Stimulated activated CD8-positive, alpha-beta memory T cell treated with anti-CD3 and anti-CD28 coated beads, Interleukin-4, amount 100 ng/mL, for 1 hour (primary cell): Measurements from ENCODE around the gene NBAS.

Experiments
- DNase-seq, 2 donors: peaks; one replicate each; pipeline ENCODE4 v3.0.0-alpha.2; 2020; ENCODE audit warnings: low read depth in 2 of 2, low spot score in 1 of 2

Gene NBAS

DNA sequence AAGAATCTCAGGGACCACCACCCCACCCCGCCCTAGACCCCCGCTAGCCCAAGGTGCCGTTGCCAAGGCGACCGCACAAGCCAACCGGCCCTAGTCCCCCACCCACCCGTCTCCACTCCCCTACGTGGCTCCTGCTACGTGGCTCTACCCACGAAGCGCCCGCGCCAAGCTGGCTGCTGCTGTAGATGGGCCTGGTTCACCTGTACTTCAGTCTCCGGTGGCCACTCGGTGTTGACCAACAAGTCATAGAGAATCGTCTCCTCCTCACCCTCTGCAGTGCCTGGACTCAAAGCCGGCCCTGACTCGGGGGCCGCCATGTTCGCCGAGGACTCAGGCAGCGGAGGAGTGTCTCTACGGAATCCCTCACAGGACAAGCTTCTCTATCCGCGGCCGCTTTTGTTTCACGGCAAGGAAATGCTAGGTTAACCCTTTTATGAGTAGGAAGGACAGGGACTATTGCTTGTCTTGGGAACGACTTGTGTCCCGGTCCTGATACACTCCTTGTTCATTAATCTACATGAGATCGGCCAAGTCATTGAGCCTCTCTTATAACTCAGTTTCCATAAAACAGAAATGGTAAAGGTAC lies at the start of gene NBAS:
NBAS (minus strand) TSS at position 347 of the 586 bp plus-strand sequence; CDS start at position 317, 30 bp downstream.
- DNase-seq = peak; percentile 25 to 44

DNA sequence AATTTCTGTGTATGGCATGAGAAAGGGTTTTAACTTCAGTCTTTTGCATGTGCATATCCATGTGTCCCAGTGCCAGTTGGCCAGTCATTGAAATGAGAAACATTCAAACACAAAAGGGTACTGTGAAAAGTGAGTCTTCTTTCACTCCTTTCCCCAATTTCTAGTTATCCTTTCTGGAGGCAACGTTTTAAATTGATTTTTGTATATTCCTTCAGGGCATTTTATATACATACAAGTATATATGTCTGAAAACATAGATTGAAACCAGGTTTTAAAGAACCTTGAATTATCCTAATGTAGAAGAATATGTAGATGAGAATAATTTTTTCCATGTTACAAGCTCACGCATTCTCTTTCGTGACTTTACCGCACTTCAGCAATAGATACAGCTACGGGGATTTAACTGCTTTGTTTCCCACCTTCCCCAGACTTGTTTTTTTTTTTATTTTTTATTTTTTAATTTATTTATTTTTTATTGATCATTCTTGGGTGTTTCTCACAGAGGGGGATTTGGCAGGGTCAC lies 49.4 kb upstream of the NBAS start:
- DNase-seq = no peak

GRCh38 chr2:15609341-15610042 lies 48.4 kb upstream of the NBAS start:
- DNase-seq = no peak

DNA sequence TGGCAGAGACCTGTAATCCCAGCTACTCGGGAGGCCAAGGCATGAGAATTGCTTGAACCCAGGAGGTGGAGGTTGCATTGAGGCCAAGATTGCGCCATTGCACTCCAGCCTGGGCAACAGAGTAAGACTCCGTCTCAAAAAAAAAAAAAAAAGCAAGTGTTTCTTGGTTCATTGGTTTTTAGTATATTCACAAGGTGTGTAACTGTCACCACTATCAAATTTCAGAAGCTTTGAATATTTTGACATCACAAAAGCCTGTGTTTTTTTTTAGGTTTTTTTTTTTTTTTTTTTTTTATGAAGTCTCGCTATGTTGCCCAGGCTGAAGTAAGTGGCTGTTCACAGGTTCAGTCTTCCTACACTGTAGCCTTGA lies 47.2 kb upstream of the NBAS start:
- DNase-seq = no peak

DNA sequence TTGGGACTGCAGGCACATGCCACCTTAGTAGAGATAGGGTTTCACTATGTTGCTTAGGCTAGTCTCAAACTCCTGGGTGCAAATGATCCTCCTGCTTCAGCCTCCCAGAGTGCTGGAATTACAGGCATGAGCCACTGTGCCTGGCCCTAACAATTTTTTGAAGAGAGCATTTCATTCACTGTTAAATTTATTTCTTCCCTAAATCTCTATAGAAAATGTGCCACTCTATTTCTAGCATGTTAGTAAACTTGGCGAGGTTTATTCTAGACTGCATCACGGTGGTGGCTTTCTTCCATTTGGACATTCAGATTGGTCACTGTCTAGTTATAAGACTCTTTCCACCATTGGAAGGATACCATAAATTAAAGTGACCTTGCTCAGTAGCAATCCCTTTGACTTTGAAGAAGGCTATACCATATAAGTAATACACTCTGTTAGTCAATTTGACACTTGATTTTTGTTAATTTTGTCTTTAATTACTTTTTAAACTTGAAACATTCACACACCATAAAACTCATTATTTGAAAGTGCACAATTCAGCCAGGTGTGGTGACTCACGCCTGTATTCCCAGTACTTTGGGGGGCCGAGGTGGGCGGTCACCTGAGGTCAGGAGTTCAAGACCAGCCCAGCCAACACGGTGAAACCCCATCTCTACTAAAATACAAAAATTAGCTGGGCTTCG lies 46.7 kb upstream of the NBAS start:
- no peak for DNase-seq

GRCh38 chr2:15606481-15607441 lies 45.6 kb upstream of the NBAS start:
- DNase-seq = no peak

DNA sequence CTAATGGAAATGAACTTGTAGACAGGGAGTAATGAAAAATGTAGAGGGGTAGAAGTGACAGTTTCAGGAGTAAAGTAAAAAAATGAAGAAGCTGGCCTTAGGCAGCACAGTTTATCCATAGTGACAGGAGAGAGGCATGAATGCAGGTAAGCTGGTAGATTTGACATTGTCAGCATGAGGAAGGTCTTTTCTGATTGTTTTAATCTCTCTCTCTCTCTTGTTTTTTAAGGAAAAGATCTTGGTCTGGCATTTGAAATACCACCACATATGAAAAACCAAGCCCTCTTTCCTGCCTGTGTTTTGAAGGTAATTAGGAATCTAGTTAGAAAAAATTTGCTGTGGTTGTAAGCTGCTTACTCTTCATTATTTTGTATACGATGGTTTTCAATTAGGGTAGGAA lies 44.6 kb upstream of the NBAS start:
- no peak for DNase-seq

- DNase-seq = no peak
These were observed 42.8 kb upstream of the NBAS start for GRCh38 chr2:15603948-15604347.

GRCh38 chr2:15603044-15603765 lies 42.1 kb upstream of the NBAS start:
- no peak for DNase-seq

DNA sequence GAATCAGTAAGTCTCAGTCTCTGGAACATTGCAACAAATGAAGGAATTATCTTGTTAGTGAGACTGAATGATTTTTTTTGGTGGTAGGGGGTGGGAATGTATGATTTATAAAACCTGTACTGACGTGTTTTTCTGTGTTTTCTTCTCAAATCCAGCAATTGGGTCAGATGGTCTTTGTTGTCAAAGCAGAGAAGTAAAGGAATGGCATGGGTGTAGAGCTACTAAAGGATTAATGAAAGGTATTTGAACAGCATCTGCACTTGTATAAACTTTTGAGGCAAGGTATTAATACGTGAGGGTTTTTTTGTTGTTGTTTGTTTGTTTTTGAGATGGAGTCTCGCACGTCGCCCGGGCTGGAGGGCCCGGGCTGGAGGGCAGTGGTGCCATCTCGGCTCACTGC lies 41.3 kb upstream of the NBAS start:
- DNase-seq = no peak

DNA sequence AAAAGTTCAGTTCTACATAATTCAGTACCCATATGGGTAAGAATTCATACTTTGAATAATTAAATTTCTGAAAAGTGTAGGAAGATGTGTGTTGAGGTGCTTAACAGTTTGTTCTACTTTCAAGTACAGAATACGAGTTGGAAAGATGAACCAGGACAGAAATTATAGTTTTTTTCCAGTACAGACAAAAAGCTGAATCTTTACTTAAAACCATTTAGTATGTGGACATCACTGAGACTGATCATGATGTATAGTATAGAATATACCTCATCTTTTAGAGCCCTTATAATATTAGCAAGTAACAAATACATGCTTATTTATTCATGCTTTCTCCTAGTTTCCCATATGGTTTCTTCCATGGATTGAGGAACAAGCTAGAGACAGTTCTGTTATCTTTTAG lies 40.5 kb upstream of the NBAS start:
- DNase-seq = no peak

GRCh38 chr2:15599994-15600393 lies 38.9 kb upstream of the NBAS start:
- DNase-seq = no peak

- no peak for DNase-seq
These were observed 35.8 kb upstream of the NBAS start for GRCh38 chr2:15596968-15597367.

- no peak for DNase-seq
These were observed 35.2 kb upstream of the NBAS start for GRCh38 chr2:15596350-15596749.

- DNase-seq = no peak
These were observed 34.8 kb upstream of the NBAS start for GRCh38 chr2:15595936-15596335.

GRCh38 chr2:15595342-15595905 lies 34.3 kb upstream of the NBAS start:
- DNase-seq = no peak

DNA sequence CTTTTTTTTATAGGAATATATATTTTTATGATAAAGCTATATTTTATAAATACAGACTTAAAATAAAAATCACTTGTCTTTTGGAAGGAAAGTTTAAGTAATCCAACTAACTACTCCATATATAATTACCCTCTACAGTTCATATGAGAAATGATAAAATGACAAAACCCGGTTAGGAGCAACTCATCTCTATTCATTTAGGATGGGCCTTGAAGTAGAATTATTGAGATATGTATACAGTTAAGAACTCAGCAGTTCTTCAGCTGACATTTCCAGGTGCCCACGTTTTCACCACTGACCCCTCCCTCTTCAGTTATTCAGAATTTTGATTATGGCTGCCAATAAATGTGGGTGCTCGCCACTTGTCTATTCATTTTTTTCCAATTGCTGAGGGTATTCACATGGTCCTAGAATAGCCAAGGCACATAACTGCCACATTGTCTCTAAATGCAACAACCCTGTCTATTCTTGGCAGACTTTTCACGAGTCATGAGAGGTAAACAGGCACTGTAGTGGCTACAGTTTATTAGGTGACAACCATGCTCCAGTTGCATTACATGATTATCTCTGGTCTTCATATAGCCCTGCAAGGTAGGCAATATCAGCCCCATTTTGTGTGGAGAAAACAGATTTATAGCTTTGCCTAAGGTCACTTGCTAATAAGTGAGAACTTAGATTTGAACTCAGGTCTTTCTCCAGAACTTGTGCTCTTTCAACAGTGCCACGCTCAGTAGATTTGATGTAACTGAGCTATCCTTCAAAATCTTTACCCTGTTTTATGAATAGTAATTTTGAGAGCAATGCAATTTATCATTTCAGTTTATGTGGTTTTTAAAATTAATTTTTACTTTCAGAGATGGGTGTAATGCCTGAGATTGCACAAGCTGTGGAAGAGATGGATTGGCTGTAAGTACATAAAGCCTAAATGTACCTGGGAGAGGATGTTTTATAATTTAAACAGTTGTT lies 33.4 kb upstream of the NBAS start:
- no peak for DNase-seq

- no peak for DNase-seq
These were observed 32.2 kb upstream of the NBAS start for GRCh38 chr2:15593327-15593705.
